ENCODE data around the gene RNF223. TPM values are rescaled to one million over a fixed set of nuclear protein-coding genes. Genes with fewer than 3 reads are reported as not detected.

Gene RNF223
- total RNA-seq, 1 experiment from 2014 or later, result 6.3 TPM

- H3K9me2 ChIP-seq (ENCODE audit: insufficient read depth), result no peaks in the 10 kb centered on the region
- ChIA-PET RAD21 (ENCODE audit: low non-redundant PET in 1 of 2, low total read pairs in 2 of 2, uncharacterized antibody in 2 of 2, unreplicated experiment in 2 of 2) (no interaction called here), POLR2A (no interaction called here), CTCF (interaction anchor here (0.8 to 1.4 kb wide), 2 partner anchors 22 to 53 kb away, joined by 3 read pairs; no protein-coding TSS in a partner anchor)
- no peaks in the 10 kb centered on the region for H3K27me3 ChIP-seq (ENCODE audit: insufficient read depth, low read length)
- H3K9me3 ChIP-seq (ENCODE audit: control insufficient read depth in 1 of 2, insufficient read depth in 1 of 2, low read depth in 1 of 2, low read length in 2 of 2), result no peaks in the 10 kb centered on the region
- H4K20me1 ChIP-seq (ENCODE audit: insufficient read depth), result no peaks in the 10 kb centered on the region
- H3K4me2 ChIP-seq (ENCODE audit: low read length), result no peak overlapping the region
- intact Hi-C loops (cut with micrococcal nuclease), result no loop called here
- no peak overlapping the region for H3K4me3 ChIP-seq (replicated peaks in 1 of 2; ENCODE audit: low read depth in 1 of 2, low read length in 2 of 2)
- no peak overlapping the region for H3K9ac ChIP-seq (ENCODE audit: low read length)
- H3K27ac ChIP-seq (ENCODE audit: low read depth, low read length), result no peak overlapping the region
- DNase-seq (ENCODE audit: low read depth, low spot score) (no peak), ATAC-seq (no peak)
- TF ChIP-seq FOSL1 (IDR thresholded peaks at IDR 0.05; ENCODE audit: low read depth) (no peak), ZNF274 (IDR thresholded peaks at IDR 0.05; ENCODE audit: low read depth, low read length) (no peak), CBX3 (IDR thresholded peaks at IDR 0.05; ENCODE audit: low read depth) (no peak), YY1 (IDR thresholded peaks at IDR 0.05; ENCODE audit: extremely low read depth, insufficient replicate concordance, low read depth, low read length) (no peak), CTCF (IDR thresholded peaks at IDR 0.05 in 2 of 3, conservative IDR thresholded peaks at IDR 0.05 in 1 of 3; ENCODE audit: borderline replicate concordance in 1 of 3, insufficient read depth in 1 of 3, low read depth in 2 of 3, low read length in 2 of 3) (no peak), RAD21 (IDR thresholded peaks at IDR 0.05; ENCODE audit: low read depth) (no peak), SIN3A (IDR thresholded peaks at IDR 0.05; ENCODE audit: low read depth) (no peak), EZH2 (IDR thresholded peaks at IDR 0.05) (no peak), TCF7L2 (IDR thresholded peaks at IDR 0.05; ENCODE audit: borderline replicate concordance, extremely low read depth, insufficient read depth, insufficient read length) (no peak)
- TF ChIP-seq, protein P1, sequence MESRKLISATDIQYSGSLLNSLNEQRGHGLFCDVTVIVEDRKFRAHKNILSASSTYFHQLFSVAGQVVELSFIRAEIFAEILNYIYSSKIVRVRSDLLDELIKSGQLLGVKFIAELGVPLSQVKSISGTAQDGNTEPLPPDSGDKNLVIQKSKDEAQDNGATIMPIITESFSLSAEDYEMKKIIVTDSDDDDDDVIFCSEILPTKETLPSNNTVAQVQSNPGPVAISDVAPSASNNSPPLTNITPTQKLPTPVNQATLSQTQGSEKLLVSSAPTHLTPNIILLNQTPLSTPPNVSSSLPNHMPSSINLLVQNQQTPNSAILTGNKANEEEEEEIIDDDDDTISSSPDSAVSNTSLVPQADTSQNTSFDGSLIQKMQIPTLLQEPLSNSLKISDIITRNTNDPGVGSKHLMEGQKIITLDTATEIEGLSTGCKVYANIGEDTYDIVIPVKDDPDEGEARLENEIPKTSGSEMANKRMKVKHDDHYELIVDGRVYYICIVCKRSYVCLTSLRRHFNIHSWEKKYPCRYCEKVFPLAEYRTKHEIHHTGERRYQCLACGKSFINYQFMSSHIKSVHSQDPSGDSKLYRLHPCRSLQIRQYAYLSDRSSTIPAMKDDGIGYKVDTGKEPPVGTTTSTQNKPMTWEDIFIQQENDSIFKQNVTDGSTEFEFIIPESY (IDR thresholded peaks at IDR 0.05; ENCODE audit: extremely low read depth, insufficient replicate concordance, low read length), result no peak
- peaks cover 7 to 22% of the 10 kb centered on the region in 2 experiments; a peak in 3 of 4 replicates for H3K4me1 ChIP-seq (ENCODE audit: control insufficient read depth in 1 of 2, insufficient read depth in 2 of 2, low read length in 2 of 2)
- BruUV-seq (replicated peaks), result TSS peak; percentile 28
- peaks cover 4 to 25% of the 10 kb centered on the region in 2 experiments; a peak in 2 of 4 replicates for H3K36me3 ChIP-seq (ENCODE audit: control insufficient read depth in 1 of 2, insufficient read depth in 2 of 2, low read length in 2 of 2)
- no peak overlapping the region for H2AFZ ChIP-seq (ENCODE audit: low read depth, low read length, poor library complexity, severe bottlenecking)
- H3K79me2 ChIP-seq (ENCODE audit: insufficient read depth, low read length), result peaks cover 59% of the 10 kb centered on the region
These were observed 36.5 kb downstream of the RNF223 start for GRCh38 chr1:1037366-1038327.
